Muscle of leg (tissue), 11 donors: ENCODE data around the gene SPATA16. TPM values are rescaled to one million over a fixed set of nuclear protein-coding genes. Genes with fewer than 3 reads are reported as not detected.
"Not testable (repeated sequence)": the region's sequence is repeated elsewhere in the genome, so short reads cannot be mapped to it uniquely, and the experiment has no call there.

Experiments used
- DNase-seq: peaks from one replicate; pipeline ENCODE4 v3.0.0; 2013
- H3K27ac ChIP-seq: one replicate; pipeline ENCODE4 v1.5.1; 2013; ENCODE audit warnings: mild to moderate bottlenecking, low read length, control low read depth
- H3K27me3 ChIP-seq: one replicate; pipeline ENCODE4 v1.6.1; 2013; ENCODE audit warnings: low read length; ENCODE audit not compliant: control insufficient read depth, insufficient read depth
- H3K36me3 ChIP-seq: one replicate; pipeline ENCODE4 v1.6.1; 2013; ENCODE audit warnings: low read length; ENCODE audit not compliant: control insufficient read depth, insufficient read depth
- H3K4me1 ChIP-seq: one replicate; pipeline ENCODE4 v1.6.1; 2013; ENCODE audit warnings: low read length; ENCODE audit not compliant: control insufficient read depth, insufficient read depth
- H3K4me3 ChIP-seq: one replicate; pipeline ENCODE4 v1.5.1; 2013; ENCODE audit warnings: low read length, control low read depth
- H3K9me3 ChIP-seq: replicated peaks from 2 replicates; pipeline ENCODE4 v1.6.1; 2013; ENCODE audit warnings: low read depth, low read length; ENCODE audit not compliant: control insufficient read depth
- WGBS: methylation state at CpG from one replicate; pipeline ENCODE4 v1.1.5; 2013; ENCODE audit warnings: missing lambda C conversion rate; ENCODE audit not compliant: insufficient coverage; 5-methylcytosine and 5-hydroxymethylcytosine counted together
- polyA plus RNA-seq, 8 donors: library from polyadenylated mRNA; unstranded; fragments of 120-200 nt; gene quantifications; one replicate each; pipeline versions ENCODE4 v1.2.1 to v1.2.3, GENCODE V29; 2013; ENCODE audit warnings: inconsistent platforms in 1 of 8, low replicate concordance in 1 of 8; ENCODE audit not compliant: insufficient read length in 8 of 8, insufficient read depth in 1 of 8
- total RNA-seq: library from RNA; stranded (reverse); fragments of 120-200 nt; gene quantifications from one replicate; pipeline ENCODE4 v1.2.4, GENCODE V29; 2013

The SPATA16 gene
- total and polyA plus RNA-seq, 9 donors = not detected

DNA sequence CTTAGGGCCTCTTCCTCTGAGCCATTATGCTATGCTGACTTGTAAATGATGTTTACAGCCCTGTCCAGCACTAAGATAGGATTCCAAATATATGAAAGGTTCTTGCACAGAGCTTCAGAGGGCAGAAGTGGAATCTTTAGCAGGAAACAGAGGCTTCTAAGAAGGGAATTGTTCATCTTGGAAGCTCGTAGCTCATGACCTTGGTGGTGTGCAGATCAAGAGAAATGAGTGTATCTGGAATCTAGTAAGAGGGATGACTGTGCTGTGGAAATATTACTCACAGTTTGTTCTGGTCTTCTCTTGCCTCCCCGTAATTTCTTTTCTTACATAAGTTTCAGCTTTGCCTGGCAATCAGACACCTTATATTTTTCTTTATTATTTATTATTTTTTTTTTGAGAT, 175.8 kb downstream of the SPATA16 start:
- Histone ChIP-seq H3K9me3 (no peaks in the 10 kb centered on the region), H3K27ac (no peak overlapping the region), H3K4me3 (no peak overlapping the region), H3K36me3 (no peaks in the 10 kb centered on the region), H3K4me1 (no peaks in the 10 kb centered on the region), H3K27me3 (no peaks in the 10 kb centered on the region)
- no peak for DNase-seq
- WGBS = no CpG with 5 or more reads among the region's 2 CpGs

GRCh38 chr3:172960626-172961182, 180.3 kb downstream of the SPATA16 start:
- not testable (repeated sequence) for H3K4me3 ChIP-seq, H3K4me1 ChIP-seq, DNase-seq, H3K9me3 ChIP-seq, H3K27me3 ChIP-seq, H3K36me3 ChIP-seq, H3K27ac ChIP-seq
- WGBS = 88% methylated on average over 1 of the region's 3 CpGs

GRCh38 chr3:172958565-172958964, 182.5 kb downstream of the SPATA16 start:
- Histone ChIP-seq H3K4me3 (no peak overlapping the region), H3K4me1 (no peaks in the 10 kb centered on the region), H3K27ac (no peak overlapping the region), H3K36me3 (no peaks in the 10 kb centered on the region), H3K27me3 (no peaks in the 10 kb centered on the region), H3K9me3 (no peaks in the 10 kb centered on the region)
- DNase-seq = no peak
- WGBS = no CpG with 5 or more reads among the region's 2 CpGs

DNA sequence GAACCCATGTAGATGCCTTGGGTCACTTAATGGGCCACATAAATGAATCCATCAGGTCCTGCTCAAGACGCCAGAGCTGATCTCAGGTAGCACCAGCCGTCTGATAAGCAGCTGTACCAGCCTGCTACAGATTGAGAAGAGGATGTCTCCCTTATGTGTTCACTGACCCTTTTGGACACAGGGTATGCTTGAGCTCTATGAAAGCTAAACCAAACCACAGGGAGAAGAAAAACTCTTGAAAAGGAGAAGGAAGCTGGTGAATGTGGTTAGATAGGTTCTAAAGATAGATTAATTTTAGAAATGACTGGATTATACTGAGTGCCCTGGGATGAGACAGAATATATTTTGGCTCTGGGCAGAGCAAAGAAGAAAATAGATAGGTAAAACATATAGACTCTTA, 187.5 kb downstream of the SPATA16 start:
- no peak overlapping the region for H3K27ac ChIP-seq
- no peaks in the 10 kb centered on the region for H3K36me3 ChIP-seq
- no peak for DNase-seq
- no peaks in the 10 kb centered on the region for H3K9me3 ChIP-seq
- no peak overlapping the region for H3K4me3 ChIP-seq
- 87% methylated on average over 2 of the region's 2 CpGs for WGBS
- H3K27me3 ChIP-seq = no peaks in the 10 kb centered on the region
- H3K4me1 ChIP-seq = no peaks in the 10 kb centered on the region

- no CpG with 5 or more reads among the region's 2 CpGs for WGBS
These were observed 189.5 kb downstream of the SPATA16 start for GRCh38 chr3:172951511-172951910.

GRCh38 chr3:172946061-172946460, 195.0 kb downstream of the SPATA16 start:
- no peaks in the 10 kb centered on the region for H3K4me1 ChIP-seq
- DNase-seq = no peak
- H3K27me3 ChIP-seq = no peaks in the 10 kb centered on the region
- H3K9me3 ChIP-seq = no peaks in the 10 kb centered on the region
- H3K27ac ChIP-seq = no peak overlapping the region
- no peaks in the 10 kb centered on the region for H3K36me3 ChIP-seq
- no peak overlapping the region for H3K4me3 ChIP-seq
- 100% methylated on average over 1 of the region's 2 CpGs for WGBS

More at GRCh38 chr3:172951511-172951910, 189.5 kb downstream of the SPATA16 start:
- H3K36me3 ChIP-seq = no peaks in the 10 kb centered on the region
- DNase-seq = no peak
- H3K27me3 ChIP-seq = no peaks in the 10 kb centered on the region
- H3K4me1 ChIP-seq = no peaks in the 10 kb centered on the region
- no peaks in the 10 kb centered on the region for H3K9me3 ChIP-seq
- H3K4me3 ChIP-seq = no peak overlapping the region
- no peak overlapping the region for H3K27ac ChIP-seq

- WGBS = no CpG with 5 or more reads among the region's 2 CpGs
- no peaks in the 10 kb centered on the region for H3K36me3 ChIP-seq
- no peaks in the 10 kb centered on the region for H3K9me3 ChIP-seq
- H3K27me3 ChIP-seq = no peaks in the 10 kb centered on the region
- DNase-seq = no peak
- no peaks in the 10 kb centered on the region for H3K4me1 ChIP-seq
- no peak overlapping the region for H3K4me3 ChIP-seq
- H3K27ac ChIP-seq = no peak overlapping the region
These were observed 201.3 kb downstream of the SPATA16 start for GRCh38 chr3:172939651-172940293.

GRCh38 chr3:172938788-172939187, 202.2 kb downstream of the SPATA16 start:
- no peaks in the 10 kb centered on the region for H3K36me3 ChIP-seq
- no peaks in the 10 kb centered on the region for H3K4me1 ChIP-seq
- DNase-seq = no peak
- no peaks in the 10 kb centered on the region for H3K27me3 ChIP-seq
- H3K9me3 ChIP-seq = no peaks in the 10 kb centered on the region
- H3K27ac ChIP-seq = no peak overlapping the region
- H3K4me3 ChIP-seq = no peak overlapping the region
- 64% methylated on average over 2 of the region's 4 CpGs for WGBS

- Histone ChIP-seq H3K27ac (no peak overlapping the region), H3K27me3 (no peaks in the 10 kb centered on the region), H3K9me3 (no peaks in the 10 kb centered on the region), H3K4me1 (no peaks in the 10 kb centered on the region), H3K36me3 (no peaks in the 10 kb centered on the region), H3K4me3 (no peak overlapping the region)
- DNase-seq = peak; percentile 78
These were observed 209.2 kb downstream of the SPATA16 start for GRCh38 chr3:172931746-172932285.

GRCh38 chr3:172929451-172929850, 211.6 kb downstream of the SPATA16 start:
- Histone ChIP-seq H3K27ac (no peak overlapping the region), H3K27me3 (no peaks in the 10 kb centered on the region), H3K4me1 (no peaks in the 10 kb centered on the region), H3K4me3 (no peak overlapping the region), H3K9me3 (no peaks in the 10 kb centered on the region), H3K36me3 (no peaks in the 10 kb centered on the region)
- WGBS = 100% methylated on average over 1 of the region's 1 CpG
- no peak for DNase-seq
